C4-2B (cell line): Measurements from ENCODE around the gene ALKBH8.

Experiments used
- H3K27ac ChIP-seq: fragments of 450-650 bp; 2 replicates; pipeline ENCODE4 v1.5.1; 2017
- ZFX ChIP-seq: fragments of 450-650 bp; IDR thresholded peaks from 2 replicates; pipeline ENCODE4 v1.6.1; 2017
- TF ChIP-seq, protein P1 (sequence below): fragments of 450-650 bp; conservative IDR thresholded peaks from 2 replicates; pipeline ENCODE4 v1.5.1; 2017; ENCODE audit warnings: mild to moderate bottlenecking

The ALKBH8 gene

DNA sequence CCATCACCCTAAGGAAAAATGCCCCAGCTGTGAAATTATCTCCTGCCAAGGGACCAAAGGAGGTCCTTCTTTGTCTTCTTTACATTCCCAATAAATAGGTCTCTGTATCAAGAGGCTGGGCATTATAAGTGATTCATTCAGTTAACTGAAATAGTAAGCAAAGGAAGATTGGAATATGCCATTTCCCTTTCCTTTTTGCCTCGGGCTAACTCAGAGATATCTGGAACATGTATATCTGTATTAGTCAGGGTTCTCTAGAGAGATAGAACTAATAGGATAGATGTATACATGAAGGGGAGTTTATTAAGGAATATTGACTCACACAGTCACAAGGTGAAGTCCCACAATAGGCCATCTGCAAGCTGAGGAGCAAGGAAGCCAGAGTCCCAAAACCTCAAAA, 92.6 kb downstream of the ALKBH8 start:
- no peak for TF ChIP-seq ZFX
- TF ChIP-seq, protein P1, sequence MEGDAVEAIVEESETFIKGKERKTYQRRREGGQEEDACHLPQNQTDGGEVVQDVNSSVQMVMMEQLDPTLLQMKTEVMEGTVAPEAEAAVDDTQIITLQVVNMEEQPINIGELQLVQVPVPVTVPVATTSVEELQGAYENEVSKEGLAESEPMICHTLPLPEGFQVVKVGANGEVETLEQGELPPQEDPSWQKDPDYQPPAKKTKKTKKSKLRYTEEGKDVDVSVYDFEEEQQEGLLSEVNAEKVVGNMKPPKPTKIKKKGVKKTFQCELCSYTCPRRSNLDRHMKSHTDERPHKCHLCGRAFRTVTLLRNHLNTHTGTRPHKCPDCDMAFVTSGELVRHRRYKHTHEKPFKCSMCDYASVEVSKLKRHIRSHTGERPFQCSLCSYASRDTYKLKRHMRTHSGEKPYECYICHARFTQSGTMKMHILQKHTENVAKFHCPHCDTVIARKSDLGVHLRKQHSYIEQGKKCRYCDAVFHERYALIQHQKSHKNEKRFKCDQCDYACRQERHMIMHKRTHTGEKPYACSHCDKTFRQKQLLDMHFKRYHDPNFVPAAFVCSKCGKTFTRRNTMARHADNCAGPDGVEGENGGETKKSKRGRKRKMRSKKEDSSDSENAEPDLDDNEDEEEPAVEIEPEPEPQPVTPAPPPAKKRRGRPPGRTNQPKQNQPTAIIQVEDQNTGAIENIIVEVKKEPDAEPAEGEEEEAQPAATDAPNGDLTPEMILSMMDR = no peak
- H3K27ac ChIP-seq = no peak overlapping the region

DNA sequence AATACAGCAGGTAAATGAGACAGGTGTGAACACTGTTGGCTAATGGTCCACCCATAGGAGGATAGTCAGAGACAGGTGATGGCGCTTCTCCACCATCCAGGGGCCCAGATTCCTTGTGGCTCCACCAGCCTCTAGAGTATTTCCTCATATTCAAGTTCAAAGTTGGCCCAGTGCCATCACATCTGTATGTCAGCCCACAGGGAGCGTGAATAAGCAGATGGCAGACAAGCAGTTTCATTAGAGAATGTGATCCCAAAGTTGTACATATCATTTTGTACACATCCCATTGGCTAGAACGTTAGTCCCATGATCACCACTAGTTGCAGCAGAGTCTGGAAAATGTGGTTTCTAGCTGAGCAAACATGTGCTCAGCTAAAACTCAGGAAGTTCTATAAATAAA, 96.9 kb downstream of the ALKBH8 start:
- TF ChIP-seq, protein P1 = peak; percentile 17; the same call in 1 of the 2 replicates
- no peak for TF ChIP-seq ZFX
- peak overlapping the region; percentile 45 for H3K27ac ChIP-seq

DNA sequence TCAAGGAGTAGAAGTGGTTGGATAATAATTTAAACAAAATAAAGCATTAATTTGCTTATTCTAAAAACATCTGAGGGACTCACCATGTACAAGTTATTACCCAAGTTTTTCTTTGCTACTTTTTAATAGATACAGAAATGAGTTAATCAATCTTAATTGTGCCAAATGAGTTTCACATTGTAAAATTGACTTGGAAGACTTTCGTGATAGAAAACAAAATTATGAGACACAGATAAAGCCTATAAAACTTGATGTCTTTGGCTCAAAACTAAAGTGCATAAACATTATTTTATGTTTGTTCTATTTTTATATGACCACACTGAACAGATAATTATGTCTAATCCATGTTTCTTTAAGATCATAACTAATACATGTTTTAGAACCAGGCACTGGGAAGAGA, 97.8 kb downstream of the ALKBH8 start:
- H3K27ac ChIP-seq = no peak overlapping the region
- TF ChIP-seq ZFX = no peak
- TF ChIP-seq, protein P1 = no peak

DNA sequence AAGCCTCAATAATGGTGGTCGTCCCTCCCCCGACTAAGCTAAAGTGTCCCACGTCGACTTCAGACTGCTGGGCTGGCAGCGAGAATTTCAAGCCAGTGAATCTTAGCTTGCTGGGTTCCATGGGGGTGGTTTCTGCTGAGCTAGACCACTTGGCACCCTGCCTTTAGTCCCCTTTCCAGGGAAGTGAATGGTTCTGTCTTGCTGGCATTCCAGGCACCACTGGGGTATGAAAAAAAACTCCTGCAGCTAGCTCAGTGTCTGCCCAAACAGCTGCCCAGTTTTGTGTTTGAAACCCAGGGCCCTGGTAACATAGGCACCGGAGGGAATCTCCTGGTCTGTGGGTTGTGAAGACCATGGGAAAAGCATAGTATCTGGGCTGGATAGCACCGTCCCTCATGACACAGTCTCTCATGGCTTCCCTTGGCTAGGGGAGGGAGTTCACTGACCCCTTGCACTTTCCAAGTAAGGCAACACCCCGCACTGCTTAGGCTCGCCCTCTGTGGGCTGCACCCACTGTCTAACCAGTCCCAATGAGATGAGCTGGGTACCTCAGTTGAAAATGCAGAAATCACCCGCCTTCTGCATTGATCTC, 99.2 kb downstream of the ALKBH8 start:
- H3K27ac ChIP-seq = peak overlapping the region; percentile 4; the same call in 1 of the 2 replicates

GRCh38 chr11:107457558-107458271, 107.8 kb downstream of the ALKBH8 start, which contains the start of gene CWF19L2:
Gene CWF19L2, minus strand, starts transcription at chr11:107457825. Its CDS starts 9 bp downstream, at chr11:107457816.
- H3K27ac ChIP-seq = peak within 1 kb of the TSS; percentile 46
- TF ChIP-seq, protein P1 = no peak
- no peak for TF ChIP-seq ZFX

- no peak for TF ChIP-seq ZFX
- TF ChIP-seq, protein P1 = no peak
- H3K27ac ChIP-seq = peak overlapping the region; percentile 46
These were observed 108.4 kb downstream of the ALKBH8 start for GRCh38 chr11:107457205-107457557.

DNA sequence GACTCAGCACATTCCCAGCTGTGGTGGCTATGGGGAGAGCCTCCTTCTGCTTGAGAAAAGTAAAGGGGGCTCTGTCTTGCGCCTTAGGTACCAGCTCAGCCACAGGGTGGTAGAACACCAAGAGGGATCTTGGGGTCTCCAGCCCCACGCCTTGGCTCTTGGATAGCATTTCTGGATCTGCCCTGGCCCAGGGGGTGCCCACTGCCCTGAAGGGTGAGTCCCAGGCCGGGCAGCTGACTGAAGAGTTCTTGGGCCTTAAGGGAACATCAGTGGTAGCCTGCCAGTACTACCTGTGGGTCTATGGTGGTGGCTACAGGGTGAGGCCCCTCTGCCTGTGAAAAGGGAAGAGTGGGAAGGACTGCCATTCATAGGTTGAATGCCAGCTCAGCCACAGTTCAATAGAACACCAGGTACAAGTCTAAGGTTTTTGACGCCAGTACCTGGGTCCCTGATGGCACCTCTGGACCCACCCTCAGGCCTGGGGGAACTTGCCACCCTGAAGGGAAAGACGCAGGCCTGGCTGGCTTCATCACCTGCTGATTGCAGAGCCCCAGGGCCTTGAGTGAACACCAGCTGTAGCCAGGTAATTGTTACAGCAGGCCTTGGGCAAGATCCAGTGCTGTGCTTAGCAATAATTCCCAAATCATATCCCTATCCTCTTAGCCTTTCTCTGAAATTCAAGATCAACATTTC, 111.8 kb downstream of the ALKBH8 start:
- no peak overlapping the region for H3K27ac ChIP-seq
- TF ChIP-seq ZFX = no peak
- TF ChIP-seq, protein P1 = no peak
